ENCODE data around the gene UBE2J2. TPM values are rescaled to one million over a fixed set of nuclear protein-coding genes. Genes with fewer than 3 reads are reported as not detected.
A peak's percentile ranks its signal among the peaks of the same experiment; 100 is the strongest.

The UBE2J2 gene
- total and polyA plus RNA-seq, 2 of the 4 experiments (the other 2 are of a cell fraction), result 20.6 to 67.5 TPM

DNA sequence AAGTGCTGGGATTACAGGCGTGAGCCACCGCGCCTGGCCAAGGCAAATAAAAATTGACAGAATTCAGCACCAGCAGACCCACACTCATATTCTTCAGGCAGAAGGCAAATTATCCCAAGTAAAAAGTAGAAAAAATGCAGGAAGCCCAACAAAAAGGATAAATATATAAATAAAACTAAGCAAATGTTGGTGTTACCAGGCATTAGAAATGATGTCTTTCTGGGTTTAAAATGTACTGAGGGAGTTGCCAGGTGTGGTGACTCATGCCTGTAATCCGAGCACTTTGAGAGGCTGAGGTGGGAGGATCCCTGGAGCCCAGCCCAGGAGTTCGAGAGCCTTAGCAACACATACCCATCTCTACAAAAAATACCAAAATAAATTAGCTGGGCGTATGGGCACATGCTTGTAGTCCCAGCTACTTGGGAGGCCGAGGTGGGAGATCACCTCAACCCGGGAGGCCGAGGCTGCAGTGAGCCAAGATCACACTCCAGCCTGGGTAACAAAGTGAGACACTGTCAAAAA is 44.5 kb upstream of the UBE2J2 start:
- ChIA-PET POLR2A (ENCODE audit: unreplicated experiment) (no interaction called here), CTCF (interaction anchor here (0.6 kb wide), 1 partner anchor 39 kb away, joined by 3 read pairs; no protein-coding TSS in a partner anchor)
- DNase-seq (peak; percentile 95), ATAC-seq (ENCODE audit: low read depth) (peak; percentile 87)
- no peaks in the 10 kb centered on the region for H3K27me3 ChIP-seq (ENCODE audit: control insufficient read depth, insufficient read depth, low read length)
- H3K4me2 ChIP-seq (ENCODE audit: low read depth, low read length), result no peak overlapping the region
- H4K8ac ChIP-seq (ENCODE audit: low read depth in 2 of 2, low read length in 2 of 2), result no peak overlapping the region
- in situ Hi-C loops (cut with MboI; ENCODE audit: low sequenced_read_pairs), result no loop called here
- no peaks in the 10 kb centered on the region for H3K9me3 ChIP-seq (ENCODE audit: control insufficient read depth, insufficient read depth, low read length)
- peak overlapping the region; percentile 20; the same call in 1 of the 2 replicates for H2AK5ac ChIP-seq (ENCODE audit: low read depth, low read length)
- no peak overlapping the region for H3K9ac ChIP-seq (ENCODE audit: low read depth, low read length)
- H4K5ac ChIP-seq (ENCODE audit: low read depth, low read length), result no peak overlapping the region
- peaks cover 4% of the 10 kb centered on the region for H3K9me1 ChIP-seq (ENCODE audit: insufficient read depth, low read length)
- H2BK120ac ChIP-seq (ENCODE audit: low read depth, low read length), result no peak overlapping the region
- TSS peak; percentile 37 for BruUV-seq (replicated peaks)
- H3K4me1 ChIP-seq (ENCODE audit: control insufficient read depth, insufficient read depth, low read length), result peaks cover 11% of the 10 kb centered on the region; the same call in 1 of the 2 replicates
- no peak overlapping the region for H2AFZ ChIP-seq (replicated peaks; ENCODE audit: low read length, poor library complexity)
- H3K36me3 ChIP-seq (ENCODE audit: control insufficient read depth, insufficient read depth, low read length), result peaks cover 51% of the 10 kb centered on the region
- H4K91ac ChIP-seq (ENCODE audit: insufficient read depth, low read depth, low read length), result no peak overlapping the region
- peaks cover 74% of the 10 kb centered on the region for H4K20me1 ChIP-seq (ENCODE audit: insufficient read depth, low read length)
- H3K27ac ChIP-seq (ENCODE audit: insufficient read depth, low read length), result no peak overlapping the region
- H3K4me3 ChIP-seq (ENCODE audit: insufficient read depth, low read depth, low read length), result no peak overlapping the region
- dilution Hi-C loops (cut with HindIII; ENCODE audit: low sequenced_read_pairs, unreplicated experiment), result no loop called here
- H3K18ac ChIP-seq (ENCODE audit: low read depth, low read length), result no peak overlapping the region
- no peak overlapping the region for H2BK15ac ChIP-seq (ENCODE audit: low read depth, low read length)
- peaks cover 14 to 79% of the 10 kb centered on the region in 2 experiments for H3K79me1 ChIP-seq (ENCODE audit: low read depth in 1 of 2, low read length in 2 of 2)
- H3K56ac ChIP-seq (ENCODE audit: extremely low read depth, insufficient read depth, low read length), result no peak overlapping the region
- intact Hi-C loops (cut with micrococcal nuclease), result no loop called here
- no peak overlapping the region for H2BK5ac ChIP-seq (ENCODE audit: low read depth, low read length, poor library complexity, severe bottlenecking)
- 33% methylated on average over 2 of the region's 9 CpGs; no CpG with 5 or more reads in 1 of the 2 experiments for WGBS, 2 experiments (ENCODE audit: extremely low coverage in 2 of 2, insufficient read length in 1 of 2)
- TF ChIP-seq MXI1 (IDR thresholded peaks at IDR 0.05; ENCODE audit: borderline replicate concordance, low read depth, low read length) (0 out of 2 replicates have a peak, but pooled peaks have one; percentile 55), RFX5 (IDR thresholded peaks at IDR 0.05; ENCODE audit: low read depth, low read length) (no peak), MAFK (IDR thresholded peaks at IDR 0.05; ENCODE audit: low read depth, low read length) (no peak), SMC3 (IDR thresholded peaks at IDR 0.05; ENCODE audit: low read depth, low read length) (no peak), POLR2A (IDR thresholded peaks at IDR 0.05; ENCODE audit: low read depth, low read length) (peak; percentile 32; the same call in 1 of the 2 replicates), FOS (IDR thresholded peaks at IDR 0.05; ENCODE audit: low read depth, low read length) (peak; percentile 81), RCOR1 (IDR thresholded peaks at IDR 0.05; ENCODE audit: insufficient replicate concordance, low read length) (no peak), CTCF (conservative IDR thresholded peaks at IDR 0.05; ENCODE audit: low read depth, low read length) (no peak), RAD21 (IDR thresholded peaks at IDR 0.05; ENCODE audit: low read length) (no peak), MAZ (IDR thresholded peaks at IDR 0.05; ENCODE audit: borderline replicate concordance, low read depth, low read length) (no peak), CHD1 (IDR thresholded peaks at IDR 0.05; ENCODE audit: low read depth, low read length) (no peak), NFE2L2 (IDR thresholded peaks at IDR 0.05; ENCODE audit: low read depth, low read length) (no peak), CEBPB (IDR thresholded peaks at IDR 0.05; ENCODE audit: low read depth, low read length) (no peak), BHLHE40 (IDR thresholded peaks at IDR 0.05; ENCODE audit: low read depth, low read length) (peak; percentile 54; the same call in 1 of the 2 replicates)
- TF ChIP-seq, protein P1, sequence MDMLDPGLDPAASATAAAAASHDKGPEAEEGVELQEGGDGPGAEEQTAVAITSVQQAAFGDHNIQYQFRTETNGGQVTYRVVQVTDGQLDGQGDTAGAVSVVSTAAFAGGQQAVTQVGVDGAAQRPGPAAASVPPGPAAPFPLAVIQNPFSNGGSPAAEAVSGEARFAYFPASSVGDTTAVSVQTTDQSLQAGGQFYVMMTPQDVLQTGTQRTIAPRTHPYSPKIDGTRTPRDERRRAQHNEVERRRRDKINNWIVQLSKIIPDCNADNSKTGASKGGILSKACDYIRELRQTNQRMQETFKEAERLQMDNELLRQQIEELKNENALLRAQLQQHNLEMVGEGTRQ (IDR thresholded peaks at IDR 0.05; ENCODE audit: low read depth, low read length), result no peak
- TF ChIP-seq, protein P2, sequence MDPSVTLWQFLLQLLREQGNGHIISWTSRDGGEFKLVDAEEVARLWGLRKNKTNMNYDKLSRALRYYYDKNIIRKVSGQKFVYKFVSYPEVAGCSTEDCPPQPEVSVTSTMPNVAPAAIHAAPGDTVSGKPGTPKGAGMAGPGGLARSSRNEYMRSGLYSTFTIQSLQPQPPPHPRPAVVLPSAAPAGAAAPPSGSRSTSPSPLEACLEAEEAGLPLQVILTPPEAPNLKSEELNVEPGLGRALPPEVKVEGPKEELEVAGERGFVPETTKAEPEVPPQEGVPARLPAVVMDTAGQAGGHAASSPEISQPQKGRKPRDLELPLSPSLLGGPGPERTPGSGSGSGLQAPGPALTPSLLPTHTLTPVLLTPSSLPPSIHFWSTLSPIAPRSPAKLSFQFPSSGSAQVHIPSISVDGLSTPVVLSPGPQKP (IDR thresholded peaks at IDR 0.05; ENCODE audit: borderline replicate concordance, low read depth, low read length), result no peak
- no peak overlapping the region for H2BK20ac ChIP-seq (ENCODE audit: low read depth, low read length)
- no peak overlapping the region for H2AK9ac ChIP-seq (replicated peaks; ENCODE audit: low read depth, low read length, poor library complexity)
- H3K4ac ChIP-seq (ENCODE audit: low read depth, low read length), result no peak overlapping the region
- H3K14ac ChIP-seq (replicated peaks; ENCODE audit: low read depth, low read length), result no peak overlapping the region
- H3K23ac ChIP-seq (ENCODE audit: low read depth, low read length), result no peak overlapping the region

All from IMR-90 (cell line).